Left lobe of liver (tissue), 2 donors: Measurements from ENCODE around the gene CALCOCO1. TPM values are rescaled to one million over a fixed set of nuclear protein-coding genes. Genes with fewer than 3 reads are reported as not detected.
A peak's percentile ranks its signal among the peaks of the same experiment; 100 is the strongest.
"Not testable (repeated sequence)": the region's sequence is repeated elsewhere in the genome, so short reads cannot be mapped to it uniquely, and the experiment has no call there.

Experiments
- ATAC-seq: fragments of 200-7000 bp; cut with Tn5 transposase; one replicate; pipeline ENCODE4 v1.9.1; 2020; ENCODE audit warnings: mild to moderate bottlenecking, moderate library complexity
- DNase-seq: peaks from one replicate; pipeline ENCODE4 v3.0.0-alpha.2; 2020; ENCODE audit warnings: low spot score
- total RNA-seq: library from RNA; stranded (reverse); gene quantifications from one replicate; pipeline ENCODE4 v1.2.1, GENCODE V29; 2021
- donor health status: DM: no; HTN: no; CAD: no; lungs with moderate emphysema.
- donor health status: DM: no; HTN: yes; CAD: no.

The CALCOCO1 gene
- total RNA-seq, 1 donor from 2014 or later = 43.8 TPM

- ATAC-seq (peak; percentile 90), DNase-seq (peak; percentile 72)
Observed at GRCh38 chr12:53735556-53735955, 8.3 kb upstream of the CALCOCO1 start.

- DNase-seq = no peak
Observed at GRCh38 chr12:53734425-53734824, 7.2 kb upstream of the CALCOCO1 start.

DNA sequence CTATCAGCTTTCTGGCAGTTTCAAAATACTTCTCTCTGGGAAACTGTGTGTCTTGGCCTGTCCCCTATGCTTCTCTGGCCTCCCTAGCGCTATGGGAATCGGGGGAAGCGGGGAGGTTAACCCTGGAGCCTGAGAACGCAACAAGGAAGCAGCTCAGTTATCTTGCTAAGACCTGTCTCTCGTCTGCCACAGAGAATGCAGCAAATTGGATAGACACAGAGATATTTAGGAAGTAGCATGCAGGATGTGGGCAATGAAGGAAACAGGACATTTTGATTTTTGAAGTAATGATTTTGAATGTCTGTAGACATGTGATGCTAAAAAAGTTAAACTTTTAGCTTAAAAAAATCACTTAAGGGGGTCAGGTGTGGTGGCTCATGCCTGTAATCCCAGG, 6.6 kb upstream of the CALCOCO1 start:
- ATAC-seq = no peak

More at GRCh38 chr12:53734425-53734824, 7.2 kb upstream of the CALCOCO1 start:
- ATAC-seq = no peak

GRCh38 chr12:53733051-53733806, 6.0 kb upstream of the CALCOCO1 start:
- no peak for DNase-seq
- ATAC-seq = no peak

More for the DNA sequence above, 6.6 kb upstream of the CALCOCO1 start:
- DNase-seq = no peak

- no peak for DNase-seq
- no peak for ATAC-seq
Observed at GRCh38 chr12:53729644-53730043, 2.4 kb upstream of the CALCOCO1 start.

DNA sequence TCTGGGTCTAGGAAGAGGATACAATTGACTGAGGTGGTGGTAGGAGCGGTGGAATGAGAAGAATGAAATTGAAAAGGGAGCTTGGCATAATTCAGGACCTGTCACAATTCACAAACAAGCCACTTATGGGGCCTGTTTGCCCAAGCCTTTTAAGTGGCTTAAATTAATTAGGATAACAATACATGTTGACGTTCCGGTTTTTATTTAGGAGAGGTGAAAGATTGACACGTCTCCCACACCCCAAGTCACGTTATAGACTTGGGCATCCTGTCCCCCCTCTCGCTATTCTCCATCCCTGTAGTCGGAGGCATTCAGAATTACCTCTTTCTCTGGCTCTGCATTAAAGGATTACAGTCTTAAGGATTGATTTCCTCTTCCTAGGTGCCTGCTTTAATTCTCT, 954 bp upstream of the CALCOCO1 start:
- DNase-seq (no peak), ATAC-seq (no peak)

DNA sequence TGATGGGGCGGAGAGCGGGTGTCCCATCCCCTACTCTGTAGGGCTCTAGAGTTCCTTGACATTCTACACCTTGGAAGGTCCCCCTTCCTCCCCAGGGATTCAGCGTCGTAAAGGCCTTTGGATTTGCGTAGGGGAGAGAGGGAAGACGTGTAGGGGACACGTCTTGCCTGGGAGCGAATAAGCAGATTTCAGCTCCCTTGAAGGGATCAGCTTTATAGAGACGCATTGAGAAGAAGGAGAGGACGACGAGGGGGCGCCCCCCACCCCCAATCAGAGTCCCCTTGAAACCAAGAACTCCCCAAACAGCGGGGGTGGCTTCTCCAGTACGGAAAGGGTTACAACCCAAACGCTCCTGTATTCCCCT, 324 bp downstream of the CALCOCO1 start:
- no peak for DNase-seq
- no peak for ATAC-seq

- no peak for ATAC-seq
- DNase-seq = no peak
Observed at GRCh38 chr12:53726341-53726740, 911 bp downstream of the CALCOCO1 start.

GRCh38 chr12:53725824-53726223, 1.4 kb downstream of the CALCOCO1 start:
- no peak for ATAC-seq
- no peak for DNase-seq

GRCh38 chr12:53722450-53723041, 4.7 kb downstream of the CALCOCO1 start:
- no peak for DNase-seq
- ATAC-seq = no peak

DNA sequence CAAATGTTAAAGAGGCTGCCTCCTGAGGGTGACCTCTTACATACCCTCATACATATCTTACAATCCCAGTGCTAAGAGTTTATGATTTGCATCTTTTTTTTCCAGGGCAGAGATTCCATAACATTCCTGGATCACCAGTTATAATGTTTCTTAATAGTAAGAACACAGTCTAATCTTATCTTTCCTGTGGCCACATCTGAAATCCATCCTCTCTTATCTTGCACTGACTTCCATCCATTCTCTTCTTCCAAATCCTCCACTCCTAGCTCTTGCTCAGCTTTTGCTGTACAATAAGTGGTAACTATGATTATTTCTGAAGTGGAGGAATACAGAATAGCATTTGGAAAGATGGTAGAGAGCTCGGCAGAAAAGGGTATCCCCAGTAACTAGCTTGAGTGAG, 6.3 kb downstream of the CALCOCO1 start:
- DNase-seq (no peak), ATAC-seq (no peak)

- no peak for DNase-seq
- no peak for ATAC-seq
Observed at GRCh38 chr12:53719649-53720048, 7.6 kb downstream of the CALCOCO1 start.

- not testable (repeated sequence) for ATAC-seq, DNase-seq
Observed at GRCh38 chr12:53718567-53718966, 8.7 kb downstream of the CALCOCO1 start.

DNA sequence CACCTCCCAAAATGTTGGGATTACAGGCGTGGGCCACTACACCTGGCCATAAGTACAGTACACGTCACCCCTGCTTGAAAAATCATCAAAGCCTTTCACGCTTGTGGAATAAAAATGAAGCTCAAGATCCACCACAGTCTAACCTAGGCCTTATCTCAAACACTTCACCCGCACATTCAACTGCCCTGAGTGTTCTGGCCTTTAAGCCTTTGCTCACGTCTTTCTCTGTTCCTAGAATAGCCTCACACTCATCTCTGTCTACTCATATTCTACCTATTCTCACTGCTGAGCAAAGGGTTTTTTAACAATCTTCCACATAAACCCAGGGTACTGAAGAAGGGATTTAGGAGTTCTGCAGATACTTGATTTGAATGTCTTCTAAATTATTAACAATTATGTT, 9.9 kb downstream of the CALCOCO1 start:
- ATAC-seq (no peak), DNase-seq (no peak)

GRCh38 chr12:53714004-53714403, 13.2 kb downstream of the CALCOCO1 start:
- DNase-seq = no peak
- ATAC-seq = no peak

GRCh38 chr12:53713516-53713915, 13.7 kb downstream of the CALCOCO1 start:
- DNase-seq = no peak
- ATAC-seq = no peak

DNA sequence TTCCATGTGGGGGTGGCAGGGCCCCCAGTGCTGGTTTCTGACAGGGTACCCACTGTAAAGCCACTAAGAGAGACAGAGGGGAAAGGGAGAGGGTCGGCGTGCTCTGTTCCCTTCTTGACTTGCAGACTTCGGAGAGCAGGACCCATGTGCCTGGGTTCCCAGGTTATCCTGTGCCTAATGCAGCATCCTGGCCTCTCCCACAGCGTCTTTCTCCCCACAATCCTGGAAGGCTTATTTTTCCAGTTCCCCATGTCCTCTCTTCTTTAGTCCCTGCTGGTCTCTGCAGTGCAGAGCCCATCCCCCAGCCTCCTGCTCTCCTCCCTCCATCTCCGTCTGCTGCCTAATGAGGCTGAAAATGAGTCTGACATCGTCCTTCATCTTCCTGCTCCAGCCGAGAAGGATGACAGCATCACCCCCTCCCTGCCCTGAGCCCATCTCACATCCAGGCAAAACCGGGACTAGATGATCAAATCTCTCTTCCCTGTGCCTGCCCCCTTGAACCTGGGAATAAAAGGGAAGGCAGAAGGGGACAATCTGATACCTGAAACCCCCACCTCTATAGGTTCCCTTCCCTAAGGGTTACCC, 15.1 kb downstream of the CALCOCO1 start:
- ATAC-seq = no peak
- no peak for DNase-seq

- no peak for ATAC-seq
- DNase-seq = no peak
Observed at GRCh38 chr12:53710091-53710490, 17.2 kb downstream of the CALCOCO1 start.

GRCh38 chr12:53709671-53710070, 17.6 kb downstream of the CALCOCO1 start:
- DNase-seq (no peak), ATAC-seq (no peak)

GRCh38 chr12:53706080-53706479, 21.2 kb downstream of the CALCOCO1 start:
- DNase-seq = no peak
- no peak for ATAC-seq

GRCh38 chr12:53703756-53704155, 23.5 kb downstream of the CALCOCO1 start:
- ATAC-seq (no peak), DNase-seq (no peak)

- ATAC-seq (peak; percentile 99), DNase-seq (peak; percentile 81)
Observed at GRCh38 chr12:53701518-53702264, 25.6 kb downstream of the CALCOCO1 start.
